Stimulated activated naive CD8-positive, alpha-beta T cell treated with anti-CD3 and anti-CD28 coated beads, Interleukin-15, Interleukin-2, amounts not matched to agents 100 ng/mL and 50 ng/mL, for 24 hours (primary cell): ENCODE data around the gene IPMK.
"Not testable (repeated sequence)": the region's sequence is repeated elsewhere in the genome, so short reads cannot be mapped to it uniquely, and the experiment has no call there.

Experiments
- H3K27ac Mint-ChIP-seq: one replicate; pipeline ENCODE4 v1.8.0; 2021; ENCODE audit warnings: mild to moderate bottlenecking, mixed read lengths
- H3K27me3 Mint-ChIP-seq: one replicate; pipeline ENCODE4 v1.8.0; 2021; ENCODE audit warnings: mixed read lengths
- H3K36me3 Mint-ChIP-seq: one replicate; pipeline ENCODE4 v1.8.0; 2021; ENCODE audit warnings: low read depth, mixed read lengths
- H3K4me1 Mint-ChIP-seq: one replicate; pipeline ENCODE4 v1.8.0; 2021; ENCODE audit warnings: low read depth, mixed read lengths
- H3K4me3 Mint-ChIP-seq: one replicate; pipeline ENCODE4 v1.8.0; 2021; ENCODE audit warnings: mild to moderate bottlenecking, mixed read lengths
- H3K9me3 Mint-ChIP-seq: one replicate; pipeline ENCODE4 v1.8.0; 2021; ENCODE audit warnings: mixed read lengths

IPMK gene

DNA sequence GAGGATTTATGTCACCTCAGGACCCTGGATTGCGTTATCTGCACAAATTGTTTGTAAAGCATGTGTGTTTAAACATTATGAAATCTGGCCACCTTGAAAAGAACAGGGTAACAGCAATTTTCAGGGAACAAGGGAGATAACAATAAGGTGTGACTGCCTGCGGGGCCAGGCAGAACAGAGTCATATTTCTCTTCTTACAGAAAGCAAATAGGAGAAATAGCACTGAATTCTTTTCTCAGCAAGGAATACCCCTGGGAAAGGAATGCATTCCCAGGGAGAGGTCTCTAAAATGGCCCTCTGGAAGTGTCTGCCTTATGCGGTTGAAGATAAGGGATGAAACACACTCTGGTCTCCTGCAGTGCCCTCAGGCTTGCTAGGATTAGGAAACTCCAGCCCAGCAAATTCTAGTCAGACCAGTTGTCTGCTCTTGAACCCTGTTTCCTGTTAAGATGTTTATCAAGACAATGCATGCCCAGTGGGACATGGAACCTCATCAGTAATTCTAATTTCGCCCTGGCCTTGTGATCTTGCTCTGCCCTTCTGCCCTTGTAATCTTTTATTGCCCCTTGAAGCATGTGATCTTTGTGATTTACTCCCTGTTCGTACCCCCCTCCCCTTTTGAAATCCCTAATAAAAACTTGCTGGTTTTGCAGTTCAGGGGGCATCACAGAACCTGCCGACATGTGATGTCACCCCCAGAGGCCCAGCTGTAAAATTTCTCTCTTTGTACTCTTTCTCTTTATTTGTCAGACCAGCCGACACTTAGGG, 11.5 kb downstream of the IPMK start:
- H3K9me3 Mint-ChIP-seq = peaks cover 21% of the 10 kb centered on the region
- not testable (repeated sequence) for H3K27ac Mint-ChIP-seq, H3K27me3 Mint-ChIP-seq, H3K4me3 Mint-ChIP-seq
- peaks cover 55% of the 10 kb centered on the region for H3K4me1 Mint-ChIP-seq
- H3K36me3 Mint-ChIP-seq = peaks cover 54% of the 10 kb centered on the region

DNA sequence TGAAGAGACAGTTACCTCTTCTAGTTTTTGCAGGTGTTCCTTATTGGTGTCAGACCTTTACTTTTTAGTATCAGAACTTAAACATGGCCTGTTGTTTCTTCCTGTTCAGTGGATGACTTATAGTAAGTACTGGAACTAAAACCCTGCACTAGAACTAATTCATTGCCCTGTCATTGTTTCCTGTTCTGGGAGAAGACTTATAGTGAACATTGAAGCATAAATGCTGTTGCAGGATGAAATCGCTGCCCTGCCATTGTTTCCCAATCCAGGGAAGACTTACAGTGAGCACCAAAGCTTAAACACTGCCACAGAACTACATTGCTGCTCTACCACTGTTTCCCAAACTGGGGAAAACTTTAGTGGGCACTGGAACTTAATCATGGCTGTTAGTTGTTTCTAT, 13.1 kb downstream of the IPMK start:
- Mint-ChIP-seq H3K4me3 (no peak overlapping the region), H3K27ac (no peak overlapping the region), H3K27me3 (no peaks in the 10 kb centered on the region), H3K36me3 (peaks cover 54% of the 10 kb centered on the region), H3K4me1 (peaks cover 46% of the 10 kb centered on the region), H3K9me3 (peaks cover 21% of the 10 kb centered on the region)

DNA sequence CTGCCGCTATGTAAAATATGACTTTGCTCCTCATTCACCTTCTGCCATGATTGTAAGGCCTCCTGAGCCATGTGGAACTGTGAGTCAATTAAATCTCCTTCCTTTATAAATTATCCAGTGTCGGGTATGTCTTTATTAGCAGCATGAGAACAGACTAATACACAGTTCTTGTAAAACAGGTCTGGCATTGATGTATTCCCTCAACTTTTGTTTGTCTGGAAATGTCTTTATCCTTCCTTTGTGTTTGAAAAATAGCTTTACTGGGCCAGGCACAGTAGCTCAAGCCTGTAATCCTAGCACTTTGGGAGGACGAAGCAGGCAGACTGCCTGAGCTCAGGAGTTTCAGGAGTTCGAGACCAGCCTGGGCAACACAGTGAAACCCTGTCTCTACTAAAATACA, 14.5 kb downstream of the IPMK start:
- Mint-ChIP-seq H3K4me3 (no peak overlapping the region), H3K9me3 (peaks cover 21% of the 10 kb centered on the region), H3K27me3 (no peaks in the 10 kb centered on the region), H3K36me3 (peaks cover 47% of the 10 kb centered on the region), H3K4me1 (peaks cover 46% of the 10 kb centered on the region), H3K27ac (no peak overlapping the region)

DNA sequence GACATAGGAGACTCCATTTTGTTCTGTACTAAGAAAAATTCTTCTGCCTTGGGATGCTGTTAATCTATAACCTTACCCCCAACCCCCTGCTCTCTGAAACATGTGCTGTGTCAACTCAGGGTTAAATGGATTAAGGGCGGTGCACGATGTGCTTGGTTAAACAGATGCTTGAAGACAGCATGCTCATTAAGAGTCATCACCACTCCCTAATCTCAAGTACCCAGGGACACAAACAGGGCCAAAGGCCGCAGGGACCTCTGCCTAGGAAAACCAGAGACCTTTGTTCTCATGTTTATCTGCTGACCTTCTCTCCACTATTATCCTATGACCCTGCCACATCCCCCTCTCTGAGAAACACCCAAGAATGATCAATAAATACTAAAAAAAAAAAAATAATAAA, 23.0 kb downstream of the IPMK start:
- not testable (repeated sequence) for H3K27ac Mint-ChIP-seq, H3K27me3 Mint-ChIP-seq, H3K9me3 Mint-ChIP-seq, H3K4me3 Mint-ChIP-seq
- Mint-ChIP-seq H3K4me1 (peaks cover 30% of the 10 kb centered on the region), H3K36me3 (peaks cover 29% of the 10 kb centered on the region)

DNA sequence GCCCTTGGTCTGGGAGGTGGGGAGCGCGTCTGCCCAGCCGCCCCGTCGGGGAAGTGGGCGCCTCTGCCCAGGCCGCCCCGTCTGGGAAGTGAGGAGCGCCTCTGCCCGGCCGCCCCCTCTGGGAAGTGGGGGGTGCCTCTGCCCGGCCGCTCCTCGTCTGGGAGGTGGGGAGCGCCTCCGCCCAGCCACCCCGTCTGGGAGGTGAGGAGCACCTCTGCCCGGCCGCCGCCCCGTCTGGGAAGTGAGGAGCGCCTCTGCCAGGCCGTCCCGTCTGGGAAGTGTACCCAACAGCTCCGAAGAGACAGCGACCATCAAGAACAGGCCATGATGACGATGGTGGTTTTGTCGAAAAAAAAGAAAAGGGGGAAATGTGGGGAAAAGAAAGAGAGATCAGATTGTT, 23.5 kb downstream of the IPMK start:
- H3K4me3 Mint-ChIP-seq, H3K27ac Mint-ChIP-seq, H3K9me3 Mint-ChIP-seq, H3K27me3 Mint-ChIP-seq: not testable (repeated sequence)
- peaks cover 29% of the 10 kb centered on the region for H3K36me3 Mint-ChIP-seq
- peaks cover 34% of the 10 kb centered on the region for H3K4me1 Mint-ChIP-seq

DNA sequence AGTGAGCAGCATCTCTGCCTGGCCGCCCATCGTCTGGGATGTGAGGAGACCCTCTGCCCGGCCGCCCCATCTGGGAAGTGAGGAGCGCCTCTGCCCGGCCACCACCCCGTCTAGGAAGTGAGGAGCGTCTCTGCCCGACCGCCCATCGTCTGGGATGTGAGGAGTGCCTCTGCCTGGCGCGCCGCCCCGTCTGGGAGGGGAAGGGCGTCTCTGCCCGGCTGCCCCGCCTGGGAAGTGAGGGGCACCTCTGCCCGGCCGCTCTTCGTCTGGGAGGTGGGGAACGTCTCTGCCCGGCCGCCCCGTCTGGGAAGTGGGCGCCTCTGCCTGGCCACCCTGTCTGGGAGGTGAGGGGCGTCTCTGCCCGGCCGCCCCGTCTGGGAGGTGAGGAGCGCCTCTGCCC, 23.9 kb downstream of the IPMK start:
- not testable (repeated sequence) for H3K27ac Mint-ChIP-seq, H3K4me3 Mint-ChIP-seq, H3K27me3 Mint-ChIP-seq, H3K9me3 Mint-ChIP-seq
- H3K36me3 Mint-ChIP-seq = peaks cover 29% of the 10 kb centered on the region
- H3K4me1 Mint-ChIP-seq = peaks cover 36% of the 10 kb centered on the region

DNA sequence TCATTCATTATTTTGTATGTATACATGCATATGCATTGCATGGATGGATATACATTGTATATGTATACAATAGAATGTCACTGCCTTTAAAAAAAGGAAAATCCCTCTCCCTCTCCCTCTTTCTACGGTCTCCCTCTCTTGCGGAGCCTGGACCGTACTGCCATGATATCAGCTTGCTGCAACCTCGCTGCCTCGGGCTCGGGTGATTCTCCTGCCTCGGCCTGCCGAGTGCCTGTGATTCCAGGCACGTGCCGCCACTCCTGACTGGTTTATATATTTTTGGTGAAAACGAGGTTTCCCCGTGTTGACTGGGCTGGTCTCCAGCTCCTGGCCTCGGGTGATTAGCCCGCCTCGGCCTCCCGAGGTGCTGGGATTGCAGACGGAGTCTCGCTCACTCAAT, 24.4 kb downstream of the IPMK start:
- Mint-ChIP-seq H3K4me1 (peaks cover 39% of the 10 kb centered on the region), H3K27ac (no peak overlapping the region), H3K4me3 (no peak overlapping the region), H3K9me3 (no peaks in the 10 kb centered on the region), H3K36me3 (peaks cover 25% of the 10 kb centered on the region), H3K27me3 (no peaks in the 10 kb centered on the region)

DNA sequence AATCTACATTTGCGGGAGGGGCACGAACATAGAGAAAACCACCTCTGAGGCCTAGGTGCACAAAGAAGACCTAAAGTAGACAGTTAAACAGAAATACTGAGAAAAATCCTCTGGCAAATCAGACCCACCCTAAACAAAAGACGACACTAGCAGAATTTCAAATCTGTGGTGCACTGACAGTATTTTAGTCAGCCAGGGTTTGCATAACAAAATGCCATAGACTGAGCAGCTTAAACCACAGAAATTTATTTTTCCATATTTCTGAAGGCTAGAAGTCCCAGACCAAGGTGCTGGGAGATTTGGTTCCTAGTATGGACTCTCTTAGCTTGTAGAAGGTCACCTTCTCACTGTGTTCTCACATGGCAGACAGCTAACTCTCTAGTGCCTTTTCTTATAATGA, 26.3 kb downstream of the IPMK start:
- Mint-ChIP-seq H3K27me3 (no peaks in the 10 kb centered on the region), H3K4me1 (peaks cover 52% of the 10 kb centered on the region), H3K36me3 (peaks cover 33% of the 10 kb centered on the region), H3K9me3 (no peaks in the 10 kb centered on the region), H3K27ac (peak overlapping the region; percentile 41), H3K4me3 (no peak overlapping the region)

DNA sequence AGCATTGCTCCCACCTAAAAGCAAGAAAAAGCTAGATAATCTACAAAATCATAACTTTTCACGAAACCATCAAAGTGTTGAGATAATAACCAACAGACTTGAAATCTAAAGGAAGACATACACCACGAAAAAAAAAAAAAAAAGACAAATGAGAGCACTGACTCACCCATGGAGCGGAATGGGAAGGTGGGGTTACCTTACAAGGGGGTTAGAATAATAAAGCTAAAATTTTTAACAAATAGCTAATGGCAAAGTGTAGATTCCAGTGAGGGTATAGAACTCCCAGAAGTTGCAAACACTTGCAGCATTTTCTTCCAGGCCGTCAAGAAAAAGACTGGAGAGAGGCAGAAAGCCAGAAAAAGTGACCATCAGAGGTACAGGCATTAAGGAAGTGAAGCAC, 27.2 kb downstream of the IPMK start:
- H3K27ac Mint-ChIP-seq = peak overlapping the region; percentile 41
- peaks cover 38% of the 10 kb centered on the region for H3K36me3 Mint-ChIP-seq
- H3K9me3 Mint-ChIP-seq = no peaks in the 10 kb centered on the region
- H3K27me3 Mint-ChIP-seq = no peaks in the 10 kb centered on the region
- no peak overlapping the region for H3K4me3 Mint-ChIP-seq
- peaks cover 52% of the 10 kb centered on the region for H3K4me1 Mint-ChIP-seq

DNA sequence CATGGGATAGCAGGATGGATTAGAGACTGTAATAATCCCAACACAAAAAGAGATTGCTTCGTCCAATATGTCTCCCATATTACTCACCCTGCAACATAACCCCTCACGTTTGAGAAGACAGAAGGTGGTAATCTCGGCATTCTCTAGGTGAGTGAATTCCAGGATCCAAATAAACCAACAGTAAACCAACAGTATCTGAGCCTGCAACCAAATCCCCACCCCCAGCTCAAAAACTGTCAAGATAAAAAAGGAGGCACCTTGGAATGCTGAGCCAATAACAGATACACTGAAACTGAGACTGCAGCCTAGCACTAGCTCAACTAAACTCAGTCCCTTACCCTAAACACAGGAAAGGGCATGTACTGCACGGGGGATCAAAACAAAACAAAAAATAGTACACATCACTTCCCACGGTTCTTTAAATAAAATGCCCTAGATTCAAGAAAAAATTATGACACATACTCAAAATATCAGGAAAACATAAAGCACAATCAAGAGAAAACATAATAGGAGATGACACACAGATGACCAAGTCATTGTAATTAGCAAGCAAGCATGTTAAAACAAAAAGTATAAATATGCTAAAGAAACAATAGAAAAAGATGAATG, 28.0 kb downstream of the IPMK start:
- Mint-ChIP-seq H3K4me1 (peaks cover 52% of the 10 kb centered on the region), H3K4me3 (no peak overlapping the region), H3K27ac (no peak overlapping the region), H3K36me3 (peaks cover 47% of the 10 kb centered on the region), H3K9me3 (no peaks in the 10 kb centered on the region), H3K27me3 (no peaks in the 10 kb centered on the region)

DNA sequence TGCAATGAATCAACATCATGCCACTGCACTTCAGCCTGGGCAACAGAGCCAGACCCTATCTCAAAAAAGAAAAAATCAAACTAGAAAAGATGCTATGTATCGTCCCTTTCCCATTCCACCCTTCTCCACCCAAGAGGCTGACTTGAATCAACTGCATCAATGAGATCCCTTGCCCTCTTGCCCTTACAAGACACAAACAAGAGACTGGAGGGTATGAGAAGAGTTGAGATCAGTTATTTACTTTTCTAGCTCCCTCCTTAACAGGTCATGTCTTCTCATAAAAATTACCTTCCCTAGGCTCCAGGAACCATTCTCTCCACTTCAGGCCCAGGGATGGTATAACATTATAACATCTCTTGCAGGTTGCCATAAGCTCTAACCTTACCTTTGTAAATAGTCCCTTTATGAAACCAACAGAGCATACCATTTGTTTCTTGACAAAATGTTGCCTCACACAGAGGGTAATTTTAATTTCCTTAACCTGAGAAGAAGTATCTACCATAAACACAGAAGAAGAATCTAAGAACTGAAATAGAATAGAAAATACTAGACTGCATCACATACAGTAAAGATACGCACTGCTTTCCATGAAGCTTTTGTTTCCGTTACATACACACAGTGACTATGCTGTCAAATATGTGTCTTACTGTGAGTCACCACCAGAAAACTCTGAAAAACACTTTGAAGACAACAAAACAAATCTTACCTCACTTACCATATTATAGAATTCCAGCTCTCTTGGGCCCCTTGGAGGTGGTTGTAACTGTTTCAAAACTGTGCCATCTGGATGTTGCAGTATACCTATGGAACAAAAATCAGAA, 30.5 kb downstream of the IPMK start:
- peak overlapping the region; percentile 59 for H3K27ac Mint-ChIP-seq
- peaks cover 52% of the 10 kb centered on the region for H3K4me1 Mint-ChIP-seq

DNA sequence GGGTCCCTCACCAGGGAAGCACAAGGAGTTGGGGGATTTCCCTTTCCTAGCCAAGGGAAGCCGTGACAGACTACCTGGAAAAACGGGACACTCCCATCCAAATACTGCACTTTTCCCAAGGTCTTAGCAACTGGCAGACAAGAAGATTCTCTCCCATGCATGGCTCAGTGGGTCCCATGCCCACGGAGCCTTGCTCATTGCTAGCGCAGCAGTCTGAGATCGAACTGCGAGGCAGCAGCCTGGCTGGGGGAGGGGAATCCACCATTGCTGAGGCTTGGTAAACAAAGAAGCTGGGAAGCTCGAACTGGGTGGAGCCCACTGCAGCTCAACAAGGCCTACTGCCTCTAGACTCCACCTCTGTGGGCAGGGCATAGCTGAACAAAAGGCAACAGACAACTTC, 37.8 kb downstream of the IPMK start:
- H3K4me1 Mint-ChIP-seq, H3K9me3 Mint-ChIP-seq, H3K27me3 Mint-ChIP-seq, H3K27ac Mint-ChIP-seq, H3K4me3 Mint-ChIP-seq: not testable (repeated sequence)
- peaks cover 84% of the 10 kb centered on the region for H3K36me3 Mint-ChIP-seq

More for the DNA sequence above, 30.5 kb downstream of the IPMK start:
- Mint-ChIP-seq H3K4me3 (no peak overlapping the region), H3K9me3 (no peaks in the 10 kb centered on the region), H3K36me3 (peaks cover 56% of the 10 kb centered on the region), H3K27me3 (no peaks in the 10 kb centered on the region)

DNA sequence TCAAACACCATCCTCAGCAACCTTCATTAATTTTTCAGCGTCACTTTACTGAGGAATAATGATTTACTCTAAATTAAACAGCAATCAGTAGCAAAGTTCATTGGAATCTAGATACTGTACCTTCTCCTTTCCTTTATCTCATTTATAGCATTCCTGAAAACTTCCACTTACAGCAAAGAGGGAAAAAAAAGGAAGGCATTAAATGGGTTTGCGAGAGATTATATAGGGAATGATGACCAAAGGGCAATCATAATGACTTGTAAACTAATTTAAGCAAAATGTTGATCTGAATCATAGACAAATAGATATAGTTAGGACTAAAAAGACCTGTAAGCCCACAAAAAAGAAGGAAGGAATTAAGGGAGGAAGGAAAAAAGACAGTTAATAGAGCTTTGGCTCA, 42.0 kb downstream of the IPMK start:
- H3K36me3 Mint-ChIP-seq = peaks cover 53% of the 10 kb centered on the region
- no peaks in the 10 kb centered on the region for H3K9me3 Mint-ChIP-seq
- no peaks in the 10 kb centered on the region for H3K4me1 Mint-ChIP-seq
- peak overlapping the region; percentile 4 for H3K27ac Mint-ChIP-seq
- H3K4me3 Mint-ChIP-seq = no peak overlapping the region
- H3K27me3 Mint-ChIP-seq = no peaks in the 10 kb centered on the region

DNA sequence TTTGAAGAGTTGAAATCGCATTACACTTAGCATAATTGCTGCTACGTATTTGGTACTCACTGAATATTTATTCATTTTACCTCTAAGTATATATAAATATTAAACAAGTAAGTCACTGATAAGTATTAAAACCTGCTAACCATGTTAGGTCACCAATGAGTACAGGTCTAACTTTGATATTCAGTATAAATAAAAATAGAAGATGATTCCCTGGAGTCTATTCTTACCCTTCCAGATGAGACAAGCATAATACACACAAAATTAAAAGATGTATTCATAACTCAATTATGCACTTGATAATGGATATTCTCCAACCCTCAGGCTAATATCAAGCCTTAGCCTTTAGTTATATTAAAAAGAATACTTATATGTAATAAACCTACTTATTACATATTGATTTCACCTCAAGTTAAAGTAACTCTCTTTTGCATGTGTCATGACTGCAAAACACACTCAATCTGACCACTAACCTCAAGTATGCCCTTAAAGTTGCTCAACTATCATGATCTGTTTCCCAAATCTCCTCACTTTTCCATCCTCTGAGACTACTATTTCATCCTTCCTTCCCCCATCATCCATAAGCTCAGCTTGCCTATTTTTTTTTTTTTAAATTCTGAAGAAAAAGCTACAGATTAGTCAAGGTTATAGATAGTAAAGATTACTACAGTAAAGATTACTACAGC, 46.8 kb downstream of the IPMK start:
- H3K4me1 Mint-ChIP-seq = no peaks in the 10 kb centered on the region
- H3K4me3 Mint-ChIP-seq = no peak overlapping the region
- H3K9me3 Mint-ChIP-seq = no peaks in the 10 kb centered on the region
- H3K27me3 Mint-ChIP-seq = no peaks in the 10 kb centered on the region
- no peak overlapping the region for H3K27ac Mint-ChIP-seq
- H3K36me3 Mint-ChIP-seq = peaks cover 34% of the 10 kb centered on the region

DNA sequence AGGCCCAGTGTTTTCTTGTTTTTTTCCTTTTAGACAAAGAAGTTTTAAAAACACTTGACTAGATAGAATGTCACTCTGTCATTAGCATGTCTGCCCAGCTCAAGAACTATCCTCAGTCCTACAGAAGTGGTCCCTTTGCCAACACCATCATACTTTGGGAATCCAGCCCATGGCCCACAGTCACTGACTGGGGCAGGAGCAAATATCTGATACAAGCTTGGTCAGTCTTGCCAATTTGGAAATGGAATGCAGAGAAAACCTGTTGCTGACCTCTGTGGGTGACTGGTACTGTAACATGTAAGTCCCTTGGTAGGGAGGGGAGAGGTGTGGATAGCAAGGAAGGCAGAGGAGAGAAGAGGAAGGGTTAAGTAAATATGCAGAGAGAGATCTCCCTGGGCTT, 47.8 kb downstream of the IPMK start:
- Mint-ChIP-seq H3K36me3 (peaks cover 30% of the 10 kb centered on the region), H3K27me3 (no peaks in the 10 kb centered on the region), H3K4me3 (no peak overlapping the region), H3K27ac (no peak overlapping the region), H3K4me1 (no peaks in the 10 kb centered on the region), H3K9me3 (no peaks in the 10 kb centered on the region)
